HG03025 (cell line): ENCODE results near the gene AMPD2.

Source experiments
- ATAC-seq: cut with Tn5 transposase; IDR thresholded peaks from one replicate; pipeline ENCODE4 v1.9.1; 2021; ENCODE audit warnings: mild to moderate bottlenecking, moderate library complexity; ENCODE audit not compliant: unreplicated experiment, low FRiP score

AMPD2 gene

DNA sequence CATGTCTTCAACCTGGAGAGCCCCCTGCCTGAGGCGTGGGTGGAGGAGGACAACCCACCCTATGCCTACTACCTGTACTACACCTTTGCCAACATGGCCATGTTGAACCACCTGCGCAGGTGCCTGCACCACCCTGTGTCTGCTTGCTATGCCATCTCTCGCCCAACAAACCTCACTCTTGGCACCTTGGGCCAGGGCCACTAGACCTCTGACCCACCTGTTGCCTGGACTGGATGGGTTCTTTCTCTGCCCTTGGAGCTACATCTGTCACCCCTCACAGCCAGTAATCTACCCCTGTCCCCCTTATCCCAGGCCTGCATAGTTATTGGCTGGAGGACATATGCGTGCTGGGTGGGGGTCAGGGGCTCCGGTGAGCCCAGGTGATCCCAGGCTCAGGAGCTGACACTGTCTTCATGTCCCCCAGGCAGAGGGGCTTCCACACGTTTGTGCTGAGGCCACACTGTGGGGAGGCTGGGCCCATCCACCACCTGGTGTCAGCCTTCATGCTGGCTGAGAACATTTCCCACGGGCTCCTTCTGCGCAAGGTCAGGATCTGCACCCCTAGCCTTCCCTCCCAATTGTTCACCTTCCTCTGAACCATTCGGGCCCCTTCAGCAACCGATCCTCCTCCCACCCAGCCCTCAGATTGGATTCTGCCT, 9.9 kb downstream of the AMPD2 start:
- no peak for ATAC-seq

DNA sequence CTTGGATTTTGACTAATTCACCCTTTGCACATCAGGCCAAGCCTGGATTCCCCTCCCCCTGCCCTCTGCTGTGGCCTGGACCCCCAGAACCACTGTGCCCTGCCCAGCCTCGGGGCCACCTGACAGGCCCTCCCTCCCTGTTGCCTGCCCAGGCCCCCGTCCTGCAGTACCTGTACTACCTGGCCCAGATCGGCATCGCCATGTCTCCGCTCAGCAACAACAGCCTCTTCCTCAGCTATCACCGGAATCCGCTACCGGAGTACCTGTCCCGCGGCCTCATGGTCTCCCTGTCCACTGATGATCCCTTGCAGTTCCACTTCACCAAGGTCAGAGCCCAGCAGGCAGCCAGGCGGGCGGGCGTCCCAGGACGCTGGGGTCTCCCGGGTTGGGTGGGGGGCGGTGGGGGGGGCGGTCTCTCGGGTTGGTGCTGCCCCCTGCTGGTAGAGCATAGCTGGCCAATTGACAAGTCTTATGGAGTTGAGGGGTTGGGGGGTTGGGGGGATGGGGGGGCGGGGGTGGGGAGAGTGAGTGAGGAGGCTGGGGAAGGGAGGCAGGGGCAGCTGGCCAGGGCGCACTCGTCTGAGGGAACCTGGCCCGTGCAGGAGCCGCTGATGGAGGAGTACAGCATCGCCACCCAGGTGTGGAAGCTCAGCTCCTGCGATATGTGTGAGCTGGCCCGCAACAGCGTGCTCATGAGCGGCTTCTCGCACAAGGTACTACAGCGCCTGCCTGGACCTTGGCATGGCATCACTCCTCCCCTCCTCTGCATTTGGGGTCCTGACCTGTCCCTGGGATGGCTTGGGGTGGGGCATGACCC, 10.7 kb downstream of the AMPD2 start:
- ATAC-seq: no peak

DNA sequence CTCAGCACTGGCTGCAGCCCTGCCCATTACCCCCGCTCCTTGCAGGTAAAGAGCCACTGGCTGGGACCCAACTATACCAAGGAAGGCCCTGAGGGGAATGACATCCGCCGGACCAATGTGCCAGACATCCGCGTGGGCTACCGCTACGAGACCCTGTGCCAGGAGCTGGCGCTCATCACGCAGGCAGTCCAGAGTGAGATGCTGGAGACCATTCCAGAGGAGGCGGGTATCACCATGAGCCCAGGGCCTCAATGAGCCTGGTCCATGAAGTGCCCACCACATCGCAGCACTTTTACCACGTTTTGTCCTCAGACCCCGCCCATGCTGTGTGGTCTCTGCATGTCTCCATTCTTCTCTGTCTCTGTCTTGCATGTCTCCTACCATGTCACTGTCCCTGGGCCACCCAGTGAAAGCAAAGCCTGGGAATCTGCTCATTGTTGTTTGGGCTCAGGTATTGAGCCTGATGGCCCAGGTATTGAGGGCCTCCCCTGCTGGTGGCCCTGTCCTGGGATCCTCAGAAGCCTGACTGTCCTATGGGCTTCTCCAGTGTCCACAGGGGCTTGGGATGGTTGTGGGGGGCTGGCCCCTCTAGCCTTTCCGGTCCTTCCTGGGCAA, 11.4 kb downstream of the AMPD2 start:
- ATAC-seq: no peak

DNA sequence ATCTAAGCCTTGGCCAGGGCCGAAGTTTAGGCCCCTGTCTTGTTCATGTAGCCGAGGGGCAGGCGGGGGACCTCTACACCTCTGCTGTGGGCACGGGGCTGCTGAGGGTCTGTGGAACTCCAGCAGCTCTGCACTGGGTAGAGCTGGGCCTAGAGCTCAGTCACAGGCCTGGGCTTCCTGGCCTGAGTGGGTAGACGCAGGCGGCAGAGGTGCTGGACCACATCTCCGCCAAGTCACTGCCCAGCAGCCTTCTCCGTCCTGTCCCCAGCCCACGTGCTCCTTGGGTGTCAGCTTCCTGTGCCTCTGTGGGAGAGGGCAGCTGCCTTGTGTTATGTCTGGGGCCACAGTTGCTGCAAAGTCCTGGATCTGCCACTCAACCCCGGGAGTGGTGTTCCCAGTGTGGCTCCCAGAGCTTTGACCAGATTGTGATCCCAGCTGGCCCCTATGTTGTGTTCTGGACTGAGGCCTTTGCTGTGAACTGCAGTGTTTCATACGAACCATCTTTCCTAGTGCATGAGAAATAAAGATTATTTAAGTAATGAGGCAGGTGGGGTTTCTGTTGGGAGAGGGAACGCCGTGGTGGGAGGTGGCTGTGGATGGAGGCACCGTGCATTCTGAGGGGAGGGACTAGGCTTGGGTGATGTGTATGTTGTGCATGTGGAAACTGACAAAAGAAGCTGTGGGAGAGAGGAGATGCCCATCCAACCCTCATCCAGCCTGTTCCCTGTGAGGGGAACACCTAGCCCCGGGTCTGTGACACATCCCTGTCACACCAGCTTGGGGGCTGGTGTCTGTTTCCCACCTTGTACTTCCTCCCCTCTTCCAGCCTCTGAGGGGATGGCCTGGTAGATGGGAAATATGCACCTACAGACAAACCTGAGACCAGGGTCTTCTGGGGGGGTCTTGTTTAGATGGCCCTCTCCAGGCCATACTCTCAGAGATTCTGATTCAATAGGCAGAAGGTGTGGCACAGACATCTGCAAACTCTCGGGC, 12.2 kb downstream of the AMPD2 start:
- no peak for ATAC-seq

- no peak for ATAC-seq
Observed at GRCh38 chr1:109632671-109633346, 13.2 kb downstream of the AMPD2 start.

GRCh38 chr1:109634292-109634691, 14.7 kb downstream of the AMPD2 start:
- ATAC-seq: no peak

GRCh38 chr1:109634771-109635750, 15.4 kb downstream of the AMPD2 start:
- no peak for ATAC-seq

- no peak for ATAC-seq
Observed at GRCh38 chr1:109635862-109636200, 16.2 kb downstream of the AMPD2 start.

DNA sequence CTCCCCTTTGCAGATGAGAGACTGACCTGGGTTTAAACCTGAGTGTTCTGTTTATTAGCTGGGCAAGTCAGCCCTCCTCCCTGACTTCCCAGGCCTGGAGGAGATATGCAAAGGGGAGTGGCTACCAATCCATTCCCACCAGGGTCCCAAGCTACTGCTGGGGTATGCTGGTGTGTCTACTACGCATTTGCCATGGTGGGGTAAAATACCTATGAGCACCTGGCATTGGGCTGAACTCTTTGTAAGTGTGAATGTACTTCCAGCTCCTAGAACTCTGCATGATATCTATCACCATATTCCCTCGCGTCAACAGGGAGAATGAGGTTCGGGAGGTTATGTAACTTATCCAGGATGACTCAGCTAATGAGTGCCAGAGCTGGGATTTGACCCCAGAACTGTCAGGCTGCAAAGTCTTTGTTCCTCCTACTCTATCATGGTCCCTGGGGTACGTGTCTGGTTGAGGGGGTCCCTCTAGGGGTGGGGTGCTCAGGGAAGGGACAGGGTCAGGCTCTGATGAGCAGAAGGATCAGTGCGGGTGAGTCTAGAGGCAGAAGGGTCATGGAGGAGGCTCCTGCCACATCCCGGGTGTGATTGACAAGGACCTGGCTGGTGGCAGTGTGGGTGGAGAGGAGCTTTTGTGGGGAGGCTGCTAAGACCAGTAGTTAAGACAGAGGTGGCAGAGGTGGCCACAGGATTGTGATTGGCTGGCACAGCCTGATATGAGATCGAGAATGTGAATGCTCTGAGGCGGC, 16.7 kb downstream of the AMPD2 start:
- no peak for ATAC-seq

- ATAC-seq: no peak
Observed at GRCh38 chr1:109637446-109637845, 17.8 kb downstream of the AMPD2 start.

- no peak for ATAC-seq
Observed at GRCh38 chr1:109639063-109639840, 19.6 kb downstream of the AMPD2 start.

DNA sequence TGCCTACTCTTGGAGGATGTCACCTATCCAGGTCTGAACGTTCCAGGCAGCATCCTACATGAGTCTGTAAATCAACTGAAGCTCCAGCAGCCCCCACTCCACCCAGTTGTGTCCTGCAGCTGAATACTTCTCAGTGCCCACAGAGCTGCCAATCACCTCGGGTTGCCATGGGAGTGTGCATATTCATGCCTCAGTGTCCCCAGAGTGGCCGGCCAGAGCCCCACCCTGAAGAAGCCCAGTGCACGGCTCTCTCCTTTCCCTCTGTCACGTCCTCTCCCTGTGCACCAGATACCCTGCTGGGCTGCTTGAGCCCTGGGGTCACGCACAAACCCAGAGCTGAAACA, 20.2 kb downstream of the AMPD2 start:
- no peak for ATAC-seq

GRCh38 chr1:109640285-109640865, 20.7 kb downstream of the AMPD2 start:
- ATAC-seq: no peak

GRCh38 chr1:109641078-109641740, 21.6 kb downstream of the AMPD2 start:
- ATAC-seq: no peak

GRCh38 chr1:109641861-109642260, 22.2 kb downstream of the AMPD2 start:
- no peak for ATAC-seq

GRCh38 chr1:109642626-109643025, 23.0 kb downstream of the AMPD2 start:
- no peak for ATAC-seq
